Panc1 (cell line): Measurements from ENCODE around the gene JPT2.

Source experiments
- CTCF ChIP-seq: fragments of 450-650 bp; IDR thresholded peaks from 2 replicates; pipeline ENCODE4 v1.5.1; 2017; ENCODE audit warnings: mild to moderate bottlenecking
- POLR2AphosphoS5 ChIP-seq: IDR thresholded peaks from 2 replicates; pipeline ENCODE4 v1.6.1; 2012; ENCODE audit warnings: mild to moderate bottlenecking, low read depth, low read length, moderate library complexity
- SIN3A ChIP-seq: IDR thresholded peaks from 2 replicates; pipeline ENCODE4 v1.6.1; 2012; ENCODE audit warnings: low read depth, mild to moderate bottlenecking, low read length, moderate library complexity, borderline replicate concordance; ENCODE audit not compliant: insufficient read depth

DNA sequence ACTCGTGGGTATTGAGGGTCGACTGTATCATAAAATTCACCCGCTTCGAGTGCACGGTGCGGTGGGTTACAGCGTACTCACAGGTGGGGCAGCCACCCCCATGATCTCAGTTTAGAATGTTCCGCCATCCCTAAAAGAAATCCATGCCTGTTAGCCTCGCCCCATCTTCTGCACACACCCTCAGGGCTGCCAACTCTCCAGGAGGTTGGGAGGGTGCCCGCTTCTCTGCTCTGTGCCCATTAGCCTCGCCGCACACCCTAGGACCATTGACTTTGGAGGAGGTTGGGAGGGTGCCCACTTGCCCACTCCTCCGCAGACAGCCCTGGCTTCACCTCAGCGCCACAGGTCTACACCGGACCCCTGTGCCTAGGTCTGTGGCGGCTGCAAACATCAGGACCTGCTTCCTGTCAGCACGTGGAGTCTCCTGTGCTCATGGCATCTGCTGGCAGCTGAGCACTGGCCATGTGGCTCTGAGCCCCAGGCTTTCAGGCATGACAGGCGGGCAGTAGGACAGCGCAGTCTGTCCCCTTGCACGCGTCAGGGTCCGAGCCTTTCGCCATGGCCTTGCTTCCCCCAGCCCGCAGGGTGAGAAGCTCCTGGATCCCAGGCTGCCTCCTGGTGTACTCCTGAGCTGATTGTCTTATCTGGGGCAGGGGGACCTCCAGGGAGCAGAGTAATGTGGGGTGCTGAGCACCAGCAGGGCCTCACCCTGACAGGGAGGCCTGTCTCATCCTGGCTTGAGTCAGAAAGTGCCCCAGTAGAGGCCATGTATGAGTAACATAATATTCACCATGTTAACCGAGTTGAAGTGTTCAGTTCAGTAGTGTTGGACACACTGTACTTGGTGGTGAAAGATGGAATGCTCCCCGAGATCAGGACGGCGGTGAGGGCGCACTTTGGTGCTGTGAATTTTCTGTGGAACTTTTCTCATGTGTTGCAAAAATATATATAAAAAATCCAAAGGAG lies 71.4 kb downstream of the JPT2 start:
- TF ChIP-seq CTCF (no peak), SIN3A (no peak), POLR2AphosphoS5 (no peak)
